ENCODE data around the gene KIF6.
"Not testable (repeated sequence)": the region's sequence is repeated elsewhere in the genome, so short reads cannot be mapped to it uniquely, and the experiment has no call there.

GRCh38 chr6:39286596-39286995 lies 438.6 kb downstream of the KIF6 start:
- not testable (repeated sequence) for TF ChIP-seq CTCF, POLR2A (IDR thresholded peaks at IDR 0.05)
